ENCODE data around the gene KCNJ11.

KCNJ11 gene

GRCh38 chr11:17399236-17399635, 10.8 kb upstream of the KCNJ11 start:
- TF ChIP-seq CTCF (conservative IDR thresholded peaks at IDR 0.05; ENCODE audit: low read depth): no peak
- ChIA-PET POLR2A (ENCODE audit: low non-redundant PET) (no interaction called here), CTCF (interaction anchor here (1.4 kb wide), 1 partner anchor 10 kb away, joined by 7 read pairs; the partner anchor contains the start of gene KCNJ11)
- H3K27ac ChIP-seq: no peak overlapping the region
- no peak for DNase-seq (ENCODE audit: low spot score)

- ChIA-PET CTCF (no interaction called here), POLR2A (ENCODE audit: low non-redundant PET) (no interaction called here)
- TF ChIP-seq CTCF (conservative IDR thresholded peaks at IDR 0.05; ENCODE audit: low read depth): no peak
- no peak for DNase-seq (ENCODE audit: low spot score)
- H3K27ac ChIP-seq: no peak overlapping the region
Measured at GRCh38 chr11:17397311-17398002, 9.0 kb upstream of the KCNJ11 start.

- DNase-seq (ENCODE audit: low spot score): no peak
- H3K27ac ChIP-seq: no peak overlapping the region
- TF ChIP-seq CTCF (conservative IDR thresholded peaks at IDR 0.05; ENCODE audit: low read depth): no peak
- ChIA-PET CTCF (no interaction called here), POLR2A (ENCODE audit: low non-redundant PET) (no interaction called here)
Measured at GRCh38 chr11:17396598-17397310, 8.3 kb upstream of the KCNJ11 start.

- DNase-seq (ENCODE audit: low spot score): no peak
- TF ChIP-seq CTCF (conservative IDR thresholded peaks at IDR 0.05; ENCODE audit: low read depth): no peak
- no peak overlapping the region for H3K27ac ChIP-seq
- POLR2A ChIA-PET (ENCODE audit: low non-redundant PET): no interaction called here
- CTCF ChIA-PET: no interaction called here
Measured at GRCh38 chr11:17395978-17396377, 7.5 kb upstream of the KCNJ11 start.

- no peak overlapping the region for H3K27ac ChIP-seq
- DNase-seq (ENCODE audit: low spot score): no peak
- POLR2A ChIA-PET (ENCODE audit: low non-redundant PET): no interaction called here
- no peak for TF ChIP-seq CTCF (conservative IDR thresholded peaks at IDR 0.05; ENCODE audit: low read depth)
- CTCF ChIA-PET: interaction anchor here (0.6 kb wide), 1 partner anchor 77 kb away, joined by 3 read pairs; no protein-coding TSS in a partner anchor
Measured at GRCh38 chr11:17395554-17395961, 7.1 kb upstream of the KCNJ11 start.

- no peak overlapping the region for H3K27ac ChIP-seq
- no peak for DNase-seq (ENCODE audit: low spot score)
- ChIA-PET POLR2A (ENCODE audit: low non-redundant PET) (no interaction called here), CTCF (interaction anchor here (0.6 kb wide), 1 partner anchor 77 kb away, joined by 3 read pairs; no protein-coding TSS in a partner anchor)
- no peak for TF ChIP-seq CTCF (conservative IDR thresholded peaks at IDR 0.05; ENCODE audit: low read depth)
Measured at GRCh38 chr11:17394743-17395390, 6.4 kb upstream of the KCNJ11 start.
